ENCODE measurements around the gene UNK. TPM values are rescaled to one million over a fixed set of nuclear protein-coding genes. Genes with fewer than 3 reads are reported as not detected.

UNK gene
- total and polyA plus RNA-seq, 2 experiments from 2014 or later = 11.5 to 12.4 TPM

DNA sequence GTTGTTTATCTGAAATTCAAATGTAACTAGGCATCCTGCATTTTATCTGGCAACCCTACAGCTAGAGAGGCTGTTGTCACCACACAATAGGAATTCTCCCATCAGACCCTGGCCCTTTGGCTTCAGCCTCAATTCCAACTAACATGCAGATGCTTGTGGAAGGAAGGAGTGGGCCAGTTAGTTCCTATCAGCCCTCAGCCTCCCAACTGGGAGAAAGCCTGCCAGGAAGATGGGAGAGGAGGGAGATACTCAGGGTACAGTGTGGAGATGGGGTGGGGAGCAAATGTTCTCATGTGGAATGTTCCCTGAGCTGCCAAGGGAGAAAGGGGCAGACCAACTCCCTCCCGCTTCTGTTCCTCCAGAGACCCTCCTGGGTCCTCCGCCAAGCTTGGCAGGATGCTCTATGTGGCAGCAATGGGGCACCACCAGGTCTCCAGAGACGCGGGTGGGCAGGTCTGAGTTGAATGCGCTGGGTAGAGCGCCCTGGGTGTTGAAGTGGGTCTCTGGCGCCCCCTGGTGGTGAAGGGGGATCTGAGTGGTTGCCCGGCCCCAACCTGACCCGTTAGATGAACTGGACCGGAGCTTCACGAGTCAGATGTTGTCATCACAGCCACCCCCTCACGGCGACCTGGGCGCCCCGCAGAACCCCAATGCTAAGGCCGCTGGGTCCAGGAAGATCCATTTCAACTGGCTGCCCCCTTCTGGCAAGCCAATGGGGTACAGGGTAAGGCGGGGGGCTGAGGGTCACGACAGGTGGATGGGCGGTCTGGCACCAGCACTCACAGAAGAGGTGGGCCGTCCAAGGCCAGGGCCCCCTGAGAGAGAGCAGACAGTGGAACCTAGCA, 34.8 kb upstream of the UNK start:
- Histone ChIP-seq H3K9me2 (ENCODE audit: insufficient read depth) (no peaks in the 10 kb centered on the region), H3K36me3 (ENCODE audit: low read depth) (no peaks in the 10 kb centered on the region), H3K4me1 (ENCODE audit: insufficient read depth) (peaks cover 3% of the 10 kb centered on the region; the same call in 1 of the 2 replicates), H4K20me1 (ENCODE audit: insufficient read depth) (no peaks in the 10 kb centered on the region), H3K27ac (no peak overlapping the region), H3K79me2 (ENCODE audit: insufficient read depth) (no peaks in the 10 kb centered on the region), H3K4me2 (ENCODE audit: unreplicated experiment) (peak overlapping the region; percentile 27), H3F3A (ENCODE audit: insufficient read depth) (no peaks in the 10 kb centered on the region), H3K4me3 (no peak overlapping the region), H2AFZ (peak overlapping the region; percentile 68), H3K9ac (no peak overlapping the region), H3K9me3 (ENCODE audit: low read depth) (no peaks in the 10 kb centered on the region), H3K27me3 (replicated peaks; ENCODE audit: insufficient read depth) (no peaks in the 10 kb centered on the region)
- 11% methylated on average over 20 of the region's 20 CpGs for WGBS, 2 experiments (ENCODE audit: low coverage in 1 of 2, low lambda C conversion rate in 2 of 2, missing lambda C conversion rate in 2 of 2)
- peak; percentile 89 for DNase-seq
- in situ Hi-C loops (cut with MboI) = loop anchor here (5.0 to 25.0 kb wide), 3 partner anchors 77 to 312 kb away; no protein-coding TSS in a partner anchor
- TF ChIP-seq EZH2 (IDR thresholded peaks at IDR 0.05; ENCODE audit: insufficient read depth, poor library complexity, severe bottlenecking) (no peak), EZH2phosphoT487 (IDR thresholded peaks at IDR 0.05; ENCODE audit: insufficient read depth, low read depth) (no peak)

DNA sequence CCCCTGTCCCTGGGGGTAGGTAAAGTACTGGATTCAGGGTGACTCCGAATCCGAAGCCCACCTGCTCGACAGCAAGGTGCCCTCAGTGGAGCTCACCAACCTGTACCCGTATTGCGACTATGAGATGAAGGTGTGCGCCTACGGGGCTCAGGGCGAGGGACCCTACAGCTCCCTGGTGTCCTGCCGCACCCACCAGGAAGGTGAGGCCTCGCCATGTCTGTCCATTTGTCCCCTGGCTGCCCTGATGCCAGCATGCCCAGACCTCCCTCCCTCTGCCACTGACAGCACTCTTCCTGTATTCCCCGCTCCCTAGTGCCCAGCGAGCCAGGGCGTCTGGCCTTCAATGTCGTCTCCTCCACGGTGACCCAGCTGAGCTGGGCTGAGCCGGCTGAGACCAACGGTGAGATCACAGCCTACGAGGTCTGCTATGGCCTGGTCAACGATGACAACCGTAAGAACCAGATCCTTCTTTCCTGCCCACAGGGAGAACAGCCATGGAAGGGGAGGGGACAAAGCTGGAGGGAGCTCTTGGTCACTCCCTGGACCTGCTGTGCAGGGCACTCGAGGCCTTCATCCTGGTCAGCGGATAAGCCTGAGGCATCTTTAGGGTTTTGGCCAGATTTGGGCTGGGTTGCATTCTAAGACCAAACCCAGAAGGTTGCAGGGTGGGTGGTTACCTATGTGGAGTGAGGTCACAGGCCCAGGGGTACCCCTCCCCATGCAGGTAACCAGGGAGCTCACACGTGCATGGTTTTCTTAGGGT, 33.8 kb upstream of the UNK start:
- in situ Hi-C loops (cut with MboI) = loop anchor here (10.0 kb wide), 1 partner anchor 136 kb away; no protein-coding TSS in a partner anchor
- Histone ChIP-seq H3K27ac (no peak overlapping the region), H3K9me2 (ENCODE audit: insufficient read depth) (no peaks in the 10 kb centered on the region), H3K79me2 (ENCODE audit: insufficient read depth) (no peaks in the 10 kb centered on the region), H3K4me1 (ENCODE audit: insufficient read depth) (peaks cover 3% of the 10 kb centered on the region; the same call in 1 of the 2 replicates), H3K4me3 (no peak overlapping the region), H4K20me1 (ENCODE audit: insufficient read depth) (no peaks in the 10 kb centered on the region), H3K36me3 (ENCODE audit: low read depth) (no peaks in the 10 kb centered on the region), H3K4me2 (ENCODE audit: unreplicated experiment) (no peak overlapping the region), H3K27me3 (replicated peaks; ENCODE audit: insufficient read depth) (no peaks in the 10 kb centered on the region), H3K9me3 (ENCODE audit: low read depth) (no peaks in the 10 kb centered on the region), H3K9ac (no peak overlapping the region), H3F3A (ENCODE audit: insufficient read depth) (no peaks in the 10 kb centered on the region), H2AFZ (no peak overlapping the region)
- no peak for DNase-seq
- no peak for TF ChIP-seq EZH2 (IDR thresholded peaks at IDR 0.05; ENCODE audit: insufficient read depth, poor library complexity, severe bottlenecking)
- 65 to 68% methylated on average over 21 to 23 of the region's 23 CpGs for WGBS, 2 experiments (ENCODE audit: low coverage in 1 of 2, low lambda C conversion rate in 2 of 2, missing lambda C conversion rate in 2 of 2)

DNA sequence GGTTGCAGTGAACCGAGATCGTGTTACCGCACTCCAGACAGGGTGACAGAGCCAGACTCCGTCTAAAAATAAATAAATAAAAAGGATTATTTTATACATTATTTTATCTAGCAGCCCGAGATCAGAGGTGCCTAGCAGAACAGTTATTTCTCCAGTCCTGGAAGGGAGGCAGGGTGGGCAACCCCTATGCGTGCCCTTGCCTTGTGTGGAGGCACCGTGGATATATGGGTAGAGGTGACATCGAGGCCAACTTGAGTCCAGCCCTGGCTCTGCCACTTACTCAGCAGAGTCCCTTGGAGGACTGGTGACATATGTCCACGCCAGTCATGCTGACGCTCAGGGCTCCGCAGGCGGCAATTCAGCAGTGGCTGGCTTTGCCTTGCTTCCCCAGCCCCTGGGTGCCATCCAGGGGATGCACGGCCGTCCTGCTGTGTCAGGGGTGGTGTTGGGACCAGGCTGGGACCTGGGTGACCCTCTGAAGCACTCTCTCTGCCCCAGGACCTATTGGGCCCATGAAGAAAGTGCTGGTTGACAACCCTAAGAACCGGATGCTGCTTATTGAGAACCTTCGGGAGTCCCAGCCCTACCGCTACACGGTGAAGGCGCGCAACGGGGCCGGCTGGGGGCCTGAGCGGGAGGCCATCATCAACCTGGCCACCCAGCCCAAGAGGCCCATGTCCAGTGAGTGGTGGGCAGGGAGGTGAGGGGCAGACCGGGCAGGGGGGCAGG, 32.8 kb upstream of the UNK start:
- Histone ChIP-seq H3K27ac (no peak overlapping the region), H3K27me3 (replicated peaks; ENCODE audit: insufficient read depth) (no peaks in the 10 kb centered on the region), H3K4me2 (ENCODE audit: unreplicated experiment) (no peak overlapping the region), H3K79me2 (ENCODE audit: insufficient read depth) (no peaks in the 10 kb centered on the region), H3K4me3 (no peak overlapping the region), H3K9ac (no peak overlapping the region), H3K4me1 (ENCODE audit: insufficient read depth) (peaks cover 3% of the 10 kb centered on the region; the same call in 1 of the 2 replicates), H4K20me1 (ENCODE audit: insufficient read depth) (no peaks in the 10 kb centered on the region), H3F3A (ENCODE audit: insufficient read depth) (no peaks in the 10 kb centered on the region), H2AFZ (no peak overlapping the region), H3K9me3 (ENCODE audit: low read depth) (no peaks in the 10 kb centered on the region), H3K36me3 (ENCODE audit: low read depth) (no peaks in the 10 kb centered on the region), H3K9me2 (ENCODE audit: insufficient read depth) (no peaks in the 10 kb centered on the region)
- in situ Hi-C loops (cut with MboI) = loop anchor here (10.0 kb wide), 1 partner anchor 137 kb away; no protein-coding TSS in a partner anchor
- TF ChIP-seq EZH2phosphoT487 (IDR thresholded peaks at IDR 0.05; ENCODE audit: insufficient read depth, low read depth) = no peak
- no peak for TF ChIP-seq EZH2 (IDR thresholded peaks at IDR 0.05; ENCODE audit: insufficient read depth, poor library complexity, severe bottlenecking)
- WGBS, 2 experiments (ENCODE audit: low coverage in 1 of 2, low lambda C conversion rate in 2 of 2, missing lambda C conversion rate in 2 of 2) = 81 to 86% methylated on average over 23 to 24 of the region's 24 CpGs
- DNase-seq = no peak

DNA sequence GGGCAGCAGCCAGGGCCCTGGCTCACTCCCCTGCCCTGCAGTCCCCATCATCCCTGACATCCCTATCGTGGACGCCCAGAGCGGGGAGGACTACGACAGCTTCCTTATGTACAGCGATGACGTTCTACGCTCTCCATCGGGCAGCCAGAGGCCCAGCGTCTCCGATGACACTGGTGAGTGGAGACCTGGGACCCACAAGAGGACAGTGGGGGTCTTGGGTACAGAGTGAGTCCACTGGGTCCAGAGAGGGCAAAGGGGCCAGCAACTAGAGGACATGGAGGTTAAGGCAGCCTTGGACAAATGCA, 32.2 kb upstream of the UNK start:
- no peak overlapping the region for H3K9ac ChIP-seq
- H3F3A ChIP-seq (ENCODE audit: insufficient read depth) = no peaks in the 10 kb centered on the region
- no peak overlapping the region for H3K4me2 ChIP-seq (ENCODE audit: unreplicated experiment)
- H3K27ac ChIP-seq = no peak overlapping the region
- DNase-seq = no peak
- 80 to 90% methylated on average over 8 to 10 of the region's 10 CpGs for WGBS, 2 experiments (ENCODE audit: low coverage in 1 of 2, low lambda C conversion rate in 2 of 2, missing lambda C conversion rate in 2 of 2)
- in situ Hi-C loops (cut with MboI) = loop anchor here (10.0 kb wide), 1 partner anchor 138 kb away; no protein-coding TSS in a partner anchor
- no peaks in the 10 kb centered on the region for H4K20me1 ChIP-seq (ENCODE audit: insufficient read depth)
- H3K36me3 ChIP-seq (ENCODE audit: low read depth) = no peaks in the 10 kb centered on the region
- no peaks in the 10 kb centered on the region for H3K9me3 ChIP-seq (ENCODE audit: low read depth)
- H3K4me3 ChIP-seq = no peak overlapping the region
- TF ChIP-seq EZH2 (IDR thresholded peaks at IDR 0.05; ENCODE audit: insufficient read depth, poor library complexity, severe bottlenecking) (no peak), EZH2phosphoT487 (IDR thresholded peaks at IDR 0.05; ENCODE audit: insufficient read depth, low read depth) (no peak)
- no peaks in the 10 kb centered on the region for H3K79me2 ChIP-seq (ENCODE audit: insufficient read depth)
- peaks cover 3% of the 10 kb centered on the region; the same call in 1 of the 2 replicates for H3K4me1 ChIP-seq (ENCODE audit: insufficient read depth)
- no peak overlapping the region for H2AFZ ChIP-seq
- H3K27me3 ChIP-seq (replicated peaks; ENCODE audit: insufficient read depth) = no peaks in the 10 kb centered on the region
- H3K9me2 ChIP-seq (ENCODE audit: insufficient read depth) = no peaks in the 10 kb centered on the region
